Activated T-cell treated with anti-CD3 and anti-CD28 coated beads for 48 hours (primary cell): ENCODE results near the gene MLEC.
"Not testable (repeated sequence)": the region's sequence is repeated elsewhere in the genome, so short reads cannot be mapped to it uniquely, and the experiment has no call there.

ENCODE experiments used
- DNase-seq: peaks from one replicate; pipeline ENCODE4 v3.0.0-alpha.2; 2020; ENCODE audit warnings: low read depth

MLEC gene

DNA sequence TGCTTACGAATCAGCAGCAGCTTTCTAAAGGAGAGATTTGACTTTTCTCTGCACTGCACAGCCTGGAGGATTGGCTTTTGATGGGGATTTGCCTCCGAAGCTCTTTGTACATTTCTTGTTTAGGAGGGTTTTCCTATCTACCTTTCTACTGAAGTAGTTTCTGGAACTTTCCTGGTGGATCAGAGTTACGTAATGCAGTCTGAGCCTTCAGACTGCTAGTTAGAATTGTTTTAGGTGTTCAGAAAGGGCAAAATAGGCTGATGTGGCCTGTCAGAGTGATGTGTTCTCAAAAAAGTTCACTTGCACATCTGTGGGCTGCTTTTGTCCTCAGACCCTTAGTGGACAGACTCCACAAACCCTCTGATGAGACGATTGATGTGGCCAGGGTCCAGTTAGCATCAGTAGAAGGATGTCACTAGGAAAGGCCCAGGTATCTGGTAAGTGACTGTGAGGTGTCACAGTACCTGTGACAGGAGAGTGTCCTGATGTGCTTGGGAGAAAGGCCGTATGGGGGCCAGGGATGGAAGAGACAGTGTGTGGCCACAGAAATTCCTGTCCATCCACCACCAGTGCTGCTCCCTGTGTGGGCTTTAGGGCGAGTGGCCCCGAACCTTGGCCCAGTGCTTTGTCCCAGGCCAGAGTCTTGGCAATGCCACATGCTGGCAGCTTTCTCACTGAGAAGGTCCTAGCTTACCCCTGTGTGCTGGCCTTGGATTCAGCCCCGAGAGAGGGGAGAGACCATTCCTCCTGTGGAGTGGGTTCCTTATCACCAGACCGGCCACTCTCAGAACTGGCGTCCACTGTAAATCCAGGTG is 34.2 kb downstream of the MLEC start:
- no peak for DNase-seq

DNA sequence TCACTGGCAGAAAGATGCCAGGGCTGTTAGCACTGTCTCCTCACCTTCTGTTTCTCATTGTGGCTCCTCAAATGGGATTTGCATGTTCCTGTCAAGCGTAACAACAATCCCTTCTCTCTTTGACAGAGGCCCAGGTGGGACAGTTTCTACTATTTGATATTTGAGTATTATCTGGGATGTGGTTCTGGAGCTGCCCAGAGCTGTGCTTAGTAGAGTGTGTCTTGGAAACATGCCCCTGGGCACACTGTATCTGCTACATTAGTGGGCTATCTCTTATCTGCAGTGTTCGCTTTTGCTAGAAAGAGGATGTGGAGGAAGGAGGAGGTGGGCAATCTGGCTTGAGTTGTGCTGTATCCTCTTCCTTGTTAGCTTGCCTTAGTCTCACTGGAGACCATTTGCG is 34.9 kb downstream of the MLEC start:
- DNase-seq, result no peak

DNA sequence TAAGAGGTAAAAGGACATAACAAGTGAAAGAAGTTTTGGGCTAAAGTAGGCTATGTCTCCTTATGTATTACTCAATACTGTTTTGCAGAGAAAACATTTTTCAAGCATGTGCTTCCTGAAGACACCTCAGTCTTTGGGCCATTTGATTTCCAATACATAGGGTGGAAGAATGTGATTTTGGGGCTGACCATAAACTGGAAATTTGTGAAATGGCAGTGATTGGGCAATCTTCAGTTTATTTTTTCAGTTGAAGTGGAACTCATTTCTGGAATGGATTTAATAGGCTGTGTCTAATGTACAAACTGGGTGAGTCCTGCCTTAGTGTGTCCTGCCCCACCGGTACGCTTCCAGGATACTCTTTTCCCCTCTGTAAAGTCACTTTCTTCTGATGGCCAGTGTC is 35.8 kb downstream of the MLEC start:
- DNase-seq, result no peak

DNA sequence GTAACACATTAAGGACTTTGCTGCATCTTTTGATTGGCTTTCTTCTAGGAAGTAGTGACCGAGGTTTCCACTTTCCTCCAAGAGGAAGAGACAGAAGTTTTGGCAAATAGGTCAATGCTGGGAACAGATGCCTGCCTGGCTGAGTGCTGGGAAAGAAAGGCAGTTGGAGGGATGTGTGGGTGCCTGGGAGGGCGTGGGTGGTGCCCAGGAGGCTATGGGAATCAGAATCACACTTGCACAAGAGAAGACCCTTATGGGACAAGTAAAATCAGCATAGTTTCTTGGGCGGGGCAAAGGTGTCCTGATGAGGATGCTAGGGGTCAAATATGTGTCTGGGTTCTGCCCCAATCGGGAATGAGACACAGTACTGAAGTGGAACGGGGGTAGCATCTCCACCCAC is 37.8 kb downstream of the MLEC start:
- no peak for DNase-seq

DNA sequence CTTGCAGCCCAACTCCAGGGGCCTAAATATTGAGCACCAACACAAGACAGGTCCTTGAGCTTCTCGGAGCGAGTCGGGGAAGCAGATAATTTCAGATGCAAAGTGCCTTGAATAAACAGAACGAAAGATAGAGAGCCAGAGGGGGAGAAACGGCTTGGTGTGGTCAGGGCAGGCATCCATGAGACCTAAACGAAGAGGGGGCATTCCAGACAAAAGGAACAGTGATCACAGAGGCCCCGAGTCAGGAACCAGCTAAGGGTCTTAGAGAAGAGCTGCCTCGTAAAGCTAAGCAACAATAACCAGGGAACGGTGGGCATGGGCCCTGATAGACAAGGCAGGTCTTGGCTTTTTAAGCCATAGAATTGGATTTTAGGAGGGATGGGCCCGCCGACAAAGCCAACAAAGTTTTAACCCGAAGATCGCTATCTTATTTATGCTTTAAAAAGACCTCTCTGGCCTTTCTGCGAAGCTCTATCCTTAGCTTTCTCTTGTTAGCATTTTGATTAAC is 38.3 kb downstream of the MLEC start:
- no peak for DNase-seq

DNA sequence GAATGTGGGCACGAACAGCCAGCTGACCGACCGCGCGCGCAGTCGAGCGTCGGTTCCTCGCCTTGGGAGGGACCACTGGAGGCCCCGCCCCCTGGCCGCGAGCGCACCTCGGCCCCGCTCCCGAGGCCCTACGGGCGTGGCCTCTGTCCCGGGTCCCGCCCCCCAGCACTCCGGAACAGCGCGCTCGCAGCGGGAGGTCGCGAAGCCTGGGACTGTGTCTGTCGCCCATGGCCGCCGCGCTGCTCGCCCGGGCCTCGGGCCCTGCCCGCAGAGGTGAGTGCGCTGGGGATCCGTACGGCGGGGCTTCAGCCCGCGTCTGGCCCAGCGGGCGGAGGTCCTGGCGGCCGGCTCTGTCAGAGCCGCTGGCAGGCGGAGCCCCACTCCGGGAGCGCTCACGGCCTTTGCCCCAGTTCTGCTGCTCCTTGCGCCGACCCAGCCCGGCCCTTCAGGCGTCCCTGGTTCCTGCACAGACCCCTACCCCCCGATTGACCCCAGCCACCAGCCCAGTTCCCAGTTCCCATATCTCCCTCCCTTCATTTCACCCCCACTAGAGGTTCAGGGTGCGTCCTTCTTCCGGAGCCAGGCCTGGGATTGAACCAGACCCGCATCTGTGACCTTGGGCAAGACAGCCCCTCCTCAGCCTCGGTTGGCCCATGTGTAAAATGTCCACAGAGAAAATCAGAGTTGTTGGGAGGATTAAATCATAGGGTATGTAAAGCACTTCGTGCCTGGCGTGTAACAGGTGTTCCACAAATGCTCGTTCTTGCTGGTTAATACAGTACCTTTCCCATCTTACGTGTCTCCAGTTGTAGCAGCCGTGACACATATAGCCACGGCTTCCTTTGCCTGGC is 38.9 kb downstream of the MLEC start, which contains the start of gene ACADS:
Gene ACADS (plus strand): TSS at position 168 of the 851 bp plus-strand sequence. CDS start 60 bp downstream, at position 228.
- peak; percentile 91 for DNase-seq

DNA sequence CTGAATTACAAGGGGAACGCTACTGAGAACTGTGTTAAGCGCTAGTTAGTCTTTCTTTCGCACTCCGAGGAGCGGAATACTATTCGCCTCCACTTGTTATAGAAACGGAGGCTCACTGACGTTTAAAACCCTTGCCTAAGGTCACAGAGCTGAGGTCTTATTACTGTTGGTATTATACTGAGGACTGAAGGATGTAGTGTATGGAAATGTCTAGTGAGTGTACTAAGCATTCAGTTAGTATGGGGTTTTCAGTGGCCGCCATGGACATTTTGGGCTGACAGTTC is 39.5 kb downstream of the MLEC start:
- DNase-seq, result no peak

DNA sequence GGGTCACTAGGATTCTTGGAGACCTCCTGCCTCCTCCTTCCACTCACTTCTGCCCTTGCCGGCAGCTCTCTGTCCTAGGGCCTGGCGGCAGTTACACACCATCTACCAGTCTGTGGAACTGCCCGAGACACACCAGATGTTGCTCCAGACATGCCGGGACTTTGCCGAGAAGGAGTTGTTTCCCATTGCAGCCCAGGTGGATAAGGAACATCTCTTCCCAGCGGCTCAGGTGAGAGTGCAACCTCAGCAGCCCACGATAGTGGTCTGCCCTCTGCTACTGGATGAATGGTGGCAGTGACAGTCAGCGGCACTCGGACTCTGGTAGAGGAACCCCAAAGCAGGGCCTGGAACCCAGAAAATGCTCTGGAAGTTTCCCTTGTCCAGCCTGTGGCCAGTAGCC is 40.0 kb downstream of the MLEC start:
- DNase-seq, result no peak

DNA sequence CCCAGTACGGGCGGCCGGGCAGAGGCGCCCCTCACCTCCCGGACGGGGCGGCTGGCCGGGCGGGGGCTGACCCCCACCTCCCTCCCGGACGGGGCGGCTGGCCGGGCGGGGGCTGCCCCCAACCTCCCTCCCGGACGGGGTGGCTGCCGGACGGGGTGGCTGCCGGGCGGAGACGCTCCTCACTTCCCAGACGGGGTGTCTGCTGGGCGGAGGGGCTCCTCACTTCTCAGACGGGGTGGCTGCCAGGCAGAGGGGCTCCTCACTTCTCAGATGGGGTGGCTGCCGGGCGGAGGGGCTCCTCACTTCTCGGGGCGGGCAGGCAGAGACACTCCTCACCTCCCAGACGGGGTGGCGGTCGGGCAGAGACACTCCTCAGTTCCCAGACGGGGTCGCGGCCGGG is 45.2 kb downstream of the MLEC start:
- not testable (repeated sequence) for DNase-seq

DNA sequence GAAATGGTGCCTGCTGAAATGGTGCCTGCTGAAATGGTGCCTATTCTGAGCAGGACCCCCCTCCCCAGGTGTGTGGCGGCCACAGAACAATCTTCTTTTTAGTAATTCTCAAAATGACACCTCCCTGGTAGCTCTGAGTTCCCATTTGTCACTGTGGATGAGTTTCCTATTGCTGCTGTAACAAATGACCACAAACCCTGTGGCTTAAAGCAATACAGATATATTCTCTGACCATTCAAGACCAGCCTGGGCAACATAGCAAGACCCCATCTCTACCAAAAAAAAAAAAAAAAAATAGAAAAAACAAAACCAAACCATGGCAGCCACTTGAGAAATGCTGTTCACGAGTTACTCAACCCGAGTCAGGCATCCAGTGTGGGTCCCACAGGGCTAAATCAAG is 46.6 kb downstream of the MLEC start:
- DNase-seq, result no peak

DNA sequence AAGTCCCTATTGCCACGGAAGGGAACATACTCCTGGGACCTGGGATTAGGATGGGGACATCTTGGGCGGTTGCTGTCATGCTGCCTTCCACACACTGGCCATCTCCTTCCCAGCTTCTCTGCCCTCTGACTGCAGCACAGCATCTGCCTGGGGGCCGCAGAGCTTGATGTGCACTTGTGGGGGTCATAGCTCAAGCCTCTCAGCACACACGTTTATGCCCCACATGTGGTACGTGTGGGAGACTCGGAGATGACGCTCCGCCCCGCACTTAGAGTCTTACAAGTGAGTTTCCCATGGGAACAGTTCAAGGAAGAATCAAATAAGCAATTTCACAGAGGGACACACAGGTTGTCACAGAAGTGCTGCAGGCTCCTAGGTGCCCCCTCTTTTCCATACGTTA is 47.3 kb downstream of the MLEC start:
- DNase-seq, result no peak

DNA sequence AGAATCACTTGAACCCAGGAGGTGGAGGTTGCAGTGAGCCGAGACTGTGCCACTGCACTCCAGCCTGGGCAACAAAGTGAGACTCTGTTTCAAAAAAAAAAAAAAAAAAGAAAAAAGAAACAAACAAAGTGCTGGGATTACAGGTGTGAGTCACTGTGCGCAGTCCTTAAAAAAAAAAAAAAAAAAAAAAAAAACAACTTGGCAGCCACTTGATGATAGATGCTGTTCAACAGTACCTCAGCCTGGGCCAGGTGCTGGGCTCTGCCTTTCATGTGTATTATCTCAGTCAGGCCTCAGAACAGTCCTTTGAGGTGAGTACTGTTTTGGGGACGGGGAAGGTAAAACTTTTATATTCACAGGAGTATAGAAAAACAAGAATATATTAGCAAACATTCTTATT is 48.2 kb downstream of the MLEC start:
- no peak for DNase-seq

DNA sequence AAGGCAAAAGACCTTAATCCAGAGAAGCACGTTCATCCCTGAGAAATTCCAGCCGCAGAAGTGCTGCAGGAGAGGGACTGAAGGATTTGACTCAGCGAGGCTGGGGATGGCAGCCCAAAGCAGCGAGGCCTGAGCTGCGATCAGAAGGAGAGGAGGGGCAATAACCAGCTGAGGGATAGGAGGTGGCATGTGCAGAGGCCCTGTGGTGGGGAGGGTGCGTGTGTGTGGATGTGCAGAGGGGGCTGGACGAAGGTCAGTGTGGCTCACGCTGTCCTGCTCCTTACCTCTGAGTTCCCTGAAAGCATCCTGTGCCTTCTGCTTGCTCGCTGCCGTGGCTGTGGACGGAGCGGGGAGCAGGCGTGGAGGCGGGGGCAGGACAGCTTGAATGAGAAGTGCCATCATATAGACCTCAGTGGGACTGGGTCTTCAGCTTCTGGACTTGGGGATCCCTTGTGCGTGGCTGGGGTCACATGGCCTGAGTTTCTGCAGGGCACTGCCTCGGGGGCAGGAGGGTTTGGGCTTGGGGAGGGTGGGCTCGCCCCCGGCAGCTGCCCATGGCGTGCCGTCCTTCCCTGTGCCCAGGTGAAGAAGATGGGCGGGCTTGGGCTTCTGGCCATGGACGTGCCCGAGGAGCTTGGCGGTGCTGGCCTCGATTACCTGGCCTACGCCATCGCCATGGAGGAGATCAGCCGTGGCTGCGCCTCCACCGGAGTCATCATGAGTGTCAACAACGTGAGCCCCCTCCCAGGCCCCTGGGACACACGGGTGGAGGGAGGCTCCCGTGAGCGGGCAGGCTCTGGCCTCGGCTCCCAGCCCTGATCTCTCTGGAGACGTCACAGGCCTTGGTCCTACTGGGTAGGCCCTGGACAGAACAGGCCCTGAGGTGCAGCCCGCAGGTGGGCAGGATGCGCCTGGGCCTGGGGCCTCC is 49.7 kb downstream of the MLEC start:
- DNase-seq, result no peak

DNA sequence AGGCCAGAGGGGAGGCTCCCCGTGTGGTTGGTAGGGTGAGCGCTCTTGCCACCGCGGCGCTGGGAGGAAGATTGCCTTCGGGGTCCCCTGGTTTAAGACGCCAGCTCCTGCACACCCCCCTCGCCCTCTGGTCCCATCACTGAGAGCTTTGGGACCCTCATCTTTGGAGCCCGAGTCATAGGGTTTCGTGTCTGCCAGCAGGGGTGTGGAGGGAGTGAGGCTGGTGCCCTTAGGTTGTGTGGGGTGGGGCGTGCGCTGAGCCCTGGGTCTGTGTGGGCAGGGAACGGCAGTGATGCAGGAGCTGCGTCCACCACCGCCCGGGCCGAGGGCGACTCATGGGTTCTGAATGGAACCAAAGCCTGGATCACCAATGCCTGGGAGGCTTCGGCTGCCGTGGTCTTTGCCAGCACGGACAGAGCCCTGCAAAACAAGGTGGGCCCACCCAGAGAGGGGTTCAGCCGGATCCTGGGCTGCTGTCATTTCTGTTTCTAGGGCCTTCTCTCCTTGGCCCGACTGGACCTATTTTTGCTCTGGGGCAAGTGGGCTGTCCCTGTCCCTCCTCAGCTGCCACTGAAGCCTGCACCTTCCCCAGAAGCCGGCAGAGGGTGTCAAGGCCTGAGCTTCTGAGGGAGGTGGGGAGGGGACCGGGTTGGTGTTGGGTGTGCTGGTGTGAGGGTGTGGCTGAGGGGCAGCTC is 50.8 kb downstream of the MLEC start:
- DNase-seq, result no peak

DNA sequence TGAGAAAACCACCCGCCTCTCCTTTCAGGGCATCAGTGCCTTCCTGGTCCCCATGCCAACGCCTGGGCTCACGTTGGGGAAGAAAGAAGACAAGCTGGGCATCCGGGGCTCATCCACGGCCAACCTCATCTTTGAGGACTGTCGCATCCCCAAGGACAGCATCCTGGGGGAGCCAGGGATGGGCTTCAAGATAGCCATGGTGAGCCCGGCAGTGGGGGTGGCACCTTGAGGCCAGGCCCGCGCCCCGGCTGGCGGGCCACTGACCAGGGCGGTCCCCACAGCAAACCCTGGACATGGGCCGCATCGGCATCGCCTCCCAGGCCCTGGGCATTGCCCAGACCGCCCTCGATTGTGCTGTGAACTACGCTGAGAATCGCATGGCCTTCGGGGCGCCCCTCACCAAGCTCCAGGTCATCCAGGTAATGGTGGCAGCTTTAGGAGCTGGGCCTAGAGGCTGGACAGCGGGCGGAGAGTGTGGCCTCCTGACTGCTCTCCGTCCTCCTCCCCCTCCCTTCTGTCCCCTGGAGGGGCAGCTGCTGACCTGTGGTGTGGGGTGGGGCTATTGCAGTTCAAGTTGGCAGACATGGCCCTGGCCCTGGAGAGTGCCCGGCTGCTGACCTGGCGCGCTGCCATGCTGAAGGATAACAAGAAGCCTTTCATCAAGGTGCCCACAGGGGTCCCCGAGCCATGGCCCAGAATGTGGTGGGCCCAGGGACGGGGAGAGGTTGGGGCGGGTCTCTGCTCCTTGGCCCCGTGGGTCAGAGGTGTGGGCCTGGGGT is 51.5 kb downstream of the MLEC start:
- no peak for DNase-seq

DNA sequence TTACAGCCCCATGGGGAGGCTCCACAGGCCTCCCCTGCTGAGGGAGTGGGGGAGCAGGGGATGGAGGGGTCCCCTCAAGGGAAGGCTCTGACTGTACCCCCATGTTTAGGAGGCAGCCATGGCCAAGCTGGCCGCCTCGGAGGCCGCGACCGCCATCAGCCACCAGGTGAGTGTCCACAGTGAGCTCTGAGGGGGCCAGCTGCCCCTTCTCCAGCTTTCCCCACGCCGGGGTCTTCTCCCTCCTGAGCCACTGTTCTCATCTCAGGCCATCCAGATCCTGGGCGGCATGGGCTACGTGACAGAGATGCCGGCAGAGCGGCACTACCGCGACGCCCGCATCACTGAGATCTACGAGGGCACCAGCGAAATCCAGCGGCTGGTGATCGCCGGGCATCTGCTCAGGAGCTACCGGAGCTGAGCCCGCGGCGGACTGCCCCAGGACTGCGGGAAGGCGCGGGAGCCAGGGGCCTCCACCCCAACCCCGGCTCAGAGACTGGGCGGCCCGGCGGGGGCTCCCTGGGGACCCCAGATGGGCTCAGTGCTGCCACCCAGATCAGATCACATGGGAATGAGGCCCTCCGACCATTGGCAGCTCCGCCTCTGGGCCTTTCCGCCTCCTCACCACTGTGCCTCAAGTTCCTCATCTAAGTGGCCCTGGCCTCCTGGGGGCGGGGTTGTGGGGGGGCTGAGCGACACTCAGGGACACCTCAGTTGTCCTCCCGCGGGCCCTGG is 52.2 kb downstream of the MLEC start:
- no peak for DNase-seq

DNA sequence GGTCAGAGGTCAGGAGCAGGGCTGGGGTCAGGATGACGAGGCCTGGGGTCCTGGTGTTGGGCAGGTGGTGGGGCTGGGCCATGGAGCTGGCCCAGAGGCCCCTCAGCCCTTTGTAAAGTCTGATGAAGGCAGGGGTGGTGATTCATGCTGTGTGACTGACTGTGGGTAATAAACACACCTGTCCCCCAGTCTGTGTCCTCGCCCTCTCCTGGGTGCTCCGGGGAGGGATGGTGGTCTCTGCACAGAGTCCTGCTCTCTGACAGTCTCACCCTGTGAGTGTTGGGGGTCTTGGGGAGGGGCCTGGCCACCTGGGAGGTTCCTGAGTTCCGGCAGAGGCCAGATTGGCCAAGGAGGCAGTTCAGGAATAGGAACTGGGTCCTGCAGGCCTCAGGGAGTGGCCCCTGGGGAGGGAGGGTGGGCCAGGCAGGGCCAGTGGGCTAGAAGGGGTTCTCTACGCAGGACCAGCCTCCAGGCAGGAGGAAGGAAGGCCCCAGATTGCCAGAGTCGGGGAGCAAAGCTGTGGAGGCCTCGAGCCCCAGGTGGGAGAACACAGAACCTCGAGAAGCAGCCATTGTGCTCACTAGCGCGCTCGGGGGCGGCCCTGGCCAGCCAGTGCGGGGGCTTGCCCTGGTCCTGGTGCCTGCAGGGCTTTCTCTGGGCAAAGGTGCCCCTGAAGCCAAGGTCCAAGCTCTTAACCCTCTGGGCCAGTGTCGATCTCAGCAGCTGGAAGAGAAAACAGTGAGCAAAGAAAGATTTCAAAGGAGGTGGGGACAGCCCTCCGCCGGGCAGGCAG is 53.1 kb downstream of the MLEC start:
- no peak for DNase-seq

DNA sequence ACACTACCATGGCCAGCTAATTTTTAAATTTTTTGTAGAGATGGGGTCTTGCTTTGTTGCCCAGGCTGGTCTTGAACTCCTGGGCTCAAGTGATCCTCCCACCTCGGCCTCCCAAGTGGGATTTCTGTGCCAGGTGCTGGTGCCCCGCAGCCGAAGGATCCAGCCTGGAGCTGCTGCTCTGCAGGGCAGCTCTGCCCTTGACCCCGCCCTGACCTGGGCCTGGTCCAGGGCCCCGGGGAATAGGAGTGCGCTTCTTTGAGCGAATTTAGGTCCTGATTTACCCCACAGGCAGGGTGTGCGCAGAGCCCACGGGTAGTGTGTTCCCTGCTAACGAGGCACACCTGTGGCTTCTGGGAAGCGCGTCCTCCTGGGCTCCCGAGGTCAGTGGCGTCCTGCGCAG is 53.9 kb downstream of the MLEC start:
- DNase-seq, result no peak
